Measurements from ENCODE around the gene SP7. TPM values are rescaled to one million over a fixed set of nuclear protein-coding genes. Genes with fewer than 3 reads are reported as not detected.

The SP7 gene
- total and polyA plus RNA-seq, 10 donors = not detected

DNA sequence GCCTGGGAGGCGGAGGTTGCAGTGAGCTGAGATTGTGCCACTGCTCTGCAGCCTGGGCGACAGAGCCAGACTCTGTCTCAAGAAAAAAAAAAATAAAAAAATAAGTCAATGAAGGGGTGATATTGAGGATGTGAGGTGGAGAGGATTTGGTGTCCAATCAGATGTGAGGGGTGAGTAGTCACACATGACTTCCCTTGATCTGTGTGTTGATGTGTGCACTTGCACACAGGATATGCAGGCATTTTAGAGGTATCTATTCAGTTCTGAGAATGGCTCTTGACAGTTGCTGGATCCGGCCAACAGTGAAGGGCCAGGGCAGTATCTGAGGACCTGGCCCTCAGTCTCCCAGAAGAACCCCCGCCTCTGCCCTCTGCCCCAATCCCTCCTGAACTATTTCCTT is 7.8 kb upstream of the SP7 start:
- 83 to 93% (median 91%) methylated on average over 4 of the region's 4 CpGs for WGBS, 5 donors

DNA sequence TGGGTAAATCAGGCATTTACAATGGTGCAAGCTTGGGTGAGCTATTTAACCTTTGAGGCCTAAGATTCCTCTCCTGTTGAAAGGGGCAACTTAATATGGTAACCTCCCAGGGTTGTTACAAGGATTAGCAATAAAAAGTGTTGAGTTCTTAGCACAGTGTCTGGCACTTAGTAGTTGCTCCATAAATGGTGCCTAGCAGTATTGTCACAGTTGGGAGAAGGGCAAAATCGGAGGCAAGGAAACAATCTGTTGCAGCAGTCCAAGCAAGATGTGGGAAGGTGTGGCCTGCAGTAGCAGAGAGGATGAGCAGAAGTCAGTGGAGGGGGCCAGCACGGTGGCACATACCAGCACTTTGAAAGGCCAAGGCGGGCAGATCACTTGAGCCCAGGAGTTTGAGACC is 7.3 kb upstream of the SP7 start:
- no peak for TF ChIP-seq POLR2AphosphoS5 (IDR thresholded peaks at IDR 0.05)
- TF ChIP-seq, protein P1, sequence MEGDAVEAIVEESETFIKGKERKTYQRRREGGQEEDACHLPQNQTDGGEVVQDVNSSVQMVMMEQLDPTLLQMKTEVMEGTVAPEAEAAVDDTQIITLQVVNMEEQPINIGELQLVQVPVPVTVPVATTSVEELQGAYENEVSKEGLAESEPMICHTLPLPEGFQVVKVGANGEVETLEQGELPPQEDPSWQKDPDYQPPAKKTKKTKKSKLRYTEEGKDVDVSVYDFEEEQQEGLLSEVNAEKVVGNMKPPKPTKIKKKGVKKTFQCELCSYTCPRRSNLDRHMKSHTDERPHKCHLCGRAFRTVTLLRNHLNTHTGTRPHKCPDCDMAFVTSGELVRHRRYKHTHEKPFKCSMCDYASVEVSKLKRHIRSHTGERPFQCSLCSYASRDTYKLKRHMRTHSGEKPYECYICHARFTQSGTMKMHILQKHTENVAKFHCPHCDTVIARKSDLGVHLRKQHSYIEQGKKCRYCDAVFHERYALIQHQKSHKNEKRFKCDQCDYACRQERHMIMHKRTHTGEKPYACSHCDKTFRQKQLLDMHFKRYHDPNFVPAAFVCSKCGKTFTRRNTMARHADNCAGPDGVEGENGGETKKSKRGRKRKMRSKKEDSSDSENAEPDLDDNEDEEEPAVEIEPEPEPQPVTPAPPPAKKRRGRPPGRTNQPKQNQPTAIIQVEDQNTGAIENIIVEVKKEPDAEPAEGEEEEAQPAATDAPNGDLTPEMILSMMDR (IDR thresholded peaks at IDR 0.05 in 8 of 11, conservative IDR thresholded peaks at IDR 0.05 in 3 of 11) = no peak
- TF ChIP-seq POLR2A (IDR thresholded peaks at IDR 0.05) = no peak
- Histone ChIP-seq H3K4me3 (no peak overlapping the region), H3K27me3 (replicated peaks in 1 of 7) (peaks cover 0 to 10% (median 0%) of the 10 kb centered on the region in 7 donors), H3K27ac (no peak overlapping the region), H3K36me3 (no peaks in the 10 kb centered on the region), H3K4me1 (peaks cover 4 to 27% (median 20%) of the 10 kb centered on the region in 6 donors), H3K9me3 (no peaks in the 10 kb centered on the region)
- no peak for DNase-seq
- 56 to 83% (median 61%) methylated on average over 3 of the region's 3 CpGs for WGBS, 5 donors
- intact Hi-C loops (cut with DNase I; ENCODE audit: low total_unique reads) = no loop called here

More for the DNA sequence above, 7.8 kb upstream of the SP7 start:
- no peak for DNase-seq
- TF ChIP-seq, protein P1 (IDR thresholded peaks at IDR 0.05 in 8 of 11, conservative IDR thresholded peaks at IDR 0.05 in 3 of 11) = no peak
- TF ChIP-seq POLR2AphosphoS5 (IDR thresholded peaks at IDR 0.05) (no peak), POLR2A (IDR thresholded peaks at IDR 0.05) (no peak)
- peaks cover 4 to 27% (median 20%) of the 10 kb centered on the region in 6 donors for H3K4me1 ChIP-seq
- H3K36me3 ChIP-seq = no peaks in the 10 kb centered on the region
- H3K4me3 ChIP-seq = peak overlapping the region in 2 of 8 donors; percentile 56 to 86
- H3K9me3 ChIP-seq = no peaks in the 10 kb centered on the region
- H3K27me3 ChIP-seq (replicated peaks in 1 of 7) = peaks cover 0 to 5% (median 0%) of the 10 kb centered on the region in 7 donors
- H3K27ac ChIP-seq = peak overlapping the region in 5 of 8 donors; percentile 72 to 87 (median 80)
- intact Hi-C loops (cut with DNase I; ENCODE audit: low total_unique reads) = no loop called here

DNA sequence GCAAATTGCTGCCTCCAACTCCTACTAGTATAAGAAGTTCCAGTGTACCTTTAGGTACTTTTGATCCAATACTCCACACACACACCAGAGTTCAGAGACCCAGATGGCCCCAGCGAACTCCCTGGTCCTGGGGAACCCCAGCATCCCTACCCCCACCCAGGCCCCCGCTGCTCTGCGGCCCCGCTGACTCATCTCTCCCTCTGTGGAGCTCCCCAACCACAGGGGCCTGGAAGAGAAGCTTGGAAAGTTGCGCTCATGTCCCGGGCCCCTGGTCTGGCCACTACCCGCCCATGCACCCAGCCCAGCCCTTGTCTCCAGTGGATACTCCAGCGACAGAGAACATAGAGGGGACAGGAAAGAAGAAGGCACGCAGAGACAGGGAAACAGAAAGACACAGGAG is 4.2 kb upstream of the SP7 start:
- Histone ChIP-seq H3K9me3 (no peaks in the 10 kb centered on the region), H3K4me1 (peaks cover 3 to 29% (median 14%) of the 10 kb centered on the region in 6 donors), H3K27me3 (replicated peaks in 1 of 7) (peaks cover 0 to 40% (median 6%) of the 10 kb centered on the region in 7 donors), H3K27ac (no peak overlapping the region), H3K36me3 (no peaks in the 10 kb centered on the region), H3K4me3 (no peak overlapping the region)
- 66 to 88% (median 72%) methylated on average over 9 of the region's 9 CpGs for WGBS, 5 donors
- DNase-seq = no peak
- no peak for TF ChIP-seq POLR2AphosphoS5 (IDR thresholded peaks at IDR 0.05)
- TF ChIP-seq, protein P1 (IDR thresholded peaks at IDR 0.05 in 8 of 11, conservative IDR thresholded peaks at IDR 0.05 in 3 of 11) = no peak
- no peak for TF ChIP-seq POLR2A (IDR thresholded peaks at IDR 0.05)
- intact Hi-C loops (cut with DNase I; ENCODE audit: low total_unique reads) = no loop called here

DNA sequence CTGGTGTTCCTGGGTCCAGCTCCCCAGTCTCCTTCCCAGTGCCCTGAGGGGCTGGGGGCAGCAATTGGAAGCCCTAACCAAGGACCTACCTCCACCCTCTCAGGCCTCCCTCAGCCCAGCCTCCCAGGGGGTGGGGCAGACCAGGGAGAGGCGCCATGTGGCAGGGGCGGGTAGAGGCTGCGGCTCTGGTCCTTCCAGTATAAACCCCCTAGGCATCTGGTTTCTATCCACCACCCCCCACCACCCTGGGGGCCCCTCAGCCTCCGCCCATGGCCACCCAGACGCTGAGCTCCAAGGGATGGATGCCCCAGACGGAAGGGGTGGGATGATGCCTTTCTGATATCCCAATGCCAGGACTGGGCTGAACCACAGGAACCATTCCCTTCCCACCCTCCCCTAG is 2.8 kb upstream of the SP7 start:
- H3K27me3 ChIP-seq (replicated peaks in 1 of 7) = peaks cover 0 to 51% (median 6%) of the 10 kb centered on the region in 7 donors
- H3K9me3 ChIP-seq = no peaks in the 10 kb centered on the region
- intact Hi-C loops (cut with DNase I; ENCODE audit: low total_unique reads) = no loop called here
- DNase-seq = no peak
- no peak overlapping the region for H3K27ac ChIP-seq
- no peak overlapping the region for H3K4me3 ChIP-seq
- WGBS, 5 donors = 55 to 84% (median 71%) methylated on average over 5 to 6 of the region's 6 CpGs
- peaks cover 0 to 15% (median under 1%) of the 10 kb centered on the region in 6 donors for H3K4me1 ChIP-seq
- TF ChIP-seq, protein P1 (IDR thresholded peaks at IDR 0.05 in 8 of 11, conservative IDR thresholded peaks at IDR 0.05 in 3 of 11) = no peak
- no peak for TF ChIP-seq POLR2A (IDR thresholded peaks at IDR 0.05)
- TF ChIP-seq POLR2AphosphoS5 (IDR thresholded peaks at IDR 0.05) = no peak
- H3K36me3 ChIP-seq = no peaks in the 10 kb centered on the region
